Epidermal melanocyte (primary cell): ENCODE measurements around the gene PHLDB1.

Experiments used
- DNase-seq: peaks from one replicate; pipeline ENCODE4 v3.0.0; 2011; ENCODE audit warnings: low spot score; ENCODE audit not compliant: insufficient read length

The PHLDB1 gene

GRCh38 chr11:118638726-118639125, 31.3 kb downstream of the PHLDB1 start:
- DNase-seq: no peak

- no peak for DNase-seq
Observed at GRCh38 chr11:118639899-118640298, 32.5 kb downstream of the PHLDB1 start.

- no peak for DNase-seq
Observed at GRCh38 chr11:118640332-118641154, 33.1 kb downstream of the PHLDB1 start.

- DNase-seq: no peak
Observed at GRCh38 chr11:118641397-118642019, 34.1 kb downstream of the PHLDB1 start.

- DNase-seq: no peak
Observed at GRCh38 chr11:118643142-118643994, 36.0 kb downstream of the PHLDB1 start.

GRCh38 chr11:118643995-118644345, 36.6 kb downstream of the PHLDB1 start:
- no peak for DNase-seq

- no peak for DNase-seq
Observed at GRCh38 chr11:118644496-118644895, 37.1 kb downstream of the PHLDB1 start.

GRCh38 chr11:118645066-118645715, 37.8 kb downstream of the PHLDB1 start:
- no peak for DNase-seq

GRCh38 chr11:118646393-118646792, 39.0 kb downstream of the PHLDB1 start:
- no peak for DNase-seq

GRCh38 chr11:118648291-118648690, 40.9 kb downstream of the PHLDB1 start:
- DNase-seq: no peak

GRCh38 chr11:118649941-118650340, 42.5 kb downstream of the PHLDB1 start:
- no peak for DNase-seq

GRCh38 chr11:118650366-118650765, 43.0 kb downstream of the PHLDB1 start:
- DNase-seq: no peak

- no peak for DNase-seq
Observed at GRCh38 chr11:118651820-118652219, 44.4 kb downstream of the PHLDB1 start.

GRCh38 chr11:118652681-118653181, 45.3 kb downstream of the PHLDB1 start:
- no peak for DNase-seq

GRCh38 chr11:118653684-118654390, 46.4 kb downstream of the PHLDB1 start:
- DNase-seq: no peak

- DNase-seq: no peak
Observed at GRCh38 chr11:118655486-118656190, 48.2 kb downstream of the PHLDB1 start.

GRCh38 chr11:118656563-118657165, 49.2 kb downstream of the PHLDB1 start:
- DNase-seq: no peak

GRCh38 chr11:118657238-118657637, 49.8 kb downstream of the PHLDB1 start:
- DNase-seq: no peak

- no peak for DNase-seq
Observed at GRCh38 chr11:118657709-118658428, 50.5 kb downstream of the PHLDB1 start.
